K562 (cell line): ENCODE measurements around the gene BCL2A1. TPM values are rescaled to one million over a fixed set of nuclear protein-coding genes. Genes with fewer than 3 reads are reported as not detected.

ENCODE experiments used
- ATAC-seq: fragments of 200-7000 bp; cut with Tn5 transposase; 3 replicates; pipeline ENCODE4 v1.9.1; 2020; ENCODE audit warnings: moderate library complexity
- BruUV-seq: library from RNA; stranded (reverse); fragments of 400-500 nt; replicated peaks from 2 replicates; lab custom pipeline; 2021; lab: Mats Ljungman, UMichigan
- CTCF ChIA-PET: fragments of 300-600 bp; formaldehyde crosslinking; extraction: SDS; loops from one replicate; lab custom pipeline; 2021; ENCODE audit warnings: low intra/inter-chr PET ratio; lab: Yijun Ruan, JAX
- POLR2A ChIA-PET: fragments of 300-600, 350-650 bp; sonication (Branson Sonifier 250); formaldehyde crosslinking; extraction: SDS; loops from one replicate; lab custom pipeline; 2021; ENCODE audit warnings: antibody characterized with exemption, inconsistent platforms; lab: Yijun Ruan, JAX
- DNase-seq, 4 experiments: peaks; one replicate each; pipeline versions ENCODE4 v3.0.0 to v3.0.0-alpha.2; 2011 to 2018; ENCODE audit warnings: low spot score in 3 of 4, mixed read lengths in 3 of 4; ENCODE audit errors: extremely low read depth in 1 of 4
- FAIRE-seq: peaks from 2 replicates; lab custom pipeline; 2011; peaks lifted over from hg19 to GRCh38; lab: Jason Lieb, UNC
- H2AFZ ChIP-seq: 2 replicates; pipeline ENCODE4 v1.6.0; 2011; ENCODE audit warnings: low read depth, low read length, control low read depth, inconsistent platforms
- H3K27ac ChIP-seq: fragments of 200-600 bp; 3 replicates; pipeline ENCODE4 v1.8.0; 2011; ENCODE audit warnings: low read depth, mild to moderate bottlenecking, control low read depth, inconsistent platforms, low read length, moderate library complexity, mixed read lengths; ENCODE audit errors: extremely low read depth
- H3K27me3 ChIP-seq, 2 experiments: fragments of 300-600 bp in 1 of 2; 2 replicates in 1 of 2; 3 replicates in 1 of 2; pipeline versions ENCODE4 v1.6.0 to v1.8.0; 2011; ENCODE audit warnings: inconsistent platforms in 2 of 2, low read length in 2 of 2, mild to moderate bottlenecking in 1 of 2, mixed read lengths in 1 of 2, moderate library complexity in 1 of 2; ENCODE audit not compliant: control insufficient read depth in 2 of 2, insufficient read depth in 2 of 2
- H3K36me3 ChIP-seq: fragments of 300-600 bp; 3 replicates; pipeline ENCODE4 v1.8.0; 2011; ENCODE audit warnings: mild to moderate bottlenecking, low read length, inconsistent platforms; ENCODE audit not compliant: control insufficient read depth, insufficient read depth
- H3K4me1 ChIP-seq, 2 experiments: fragments of 200-600 bp in 1 of 2; replicated peaks in 1 of 2; 2 replicates in 1 of 2; 3 replicates in 1 of 2; pipeline versions ENCODE4 v1.5.1 to v1.8.0; 2011; ENCODE audit warnings: inconsistent platforms in 2 of 2, low read length in 2 of 2, mild to moderate bottlenecking in 1 of 2, mixed read lengths in 1 of 2, moderate library complexity in 1 of 2; ENCODE audit not compliant: control insufficient read depth in 2 of 2, insufficient read depth in 2 of 2
- H3K4me2 ChIP-seq: 2 replicates; pipeline ENCODE4 v1.6.1; 2011; ENCODE audit warnings: low read length, control low read depth, inconsistent platforms, mixed read lengths; ENCODE audit not compliant: insufficient read depth
- H3K4me3 ChIP-seq: fragments of 200-600 bp; sonication (generic), shearing (Covaris generic); 2 replicates; pipeline ENCODE4 v1.5.1; 2016; ENCODE audit warnings: control low read depth, inconsistent platforms
- H3K79me2 ChIP-seq: fragments of 200-600 bp; 3 replicates; pipeline ENCODE4 v1.8.0; 2011; ENCODE audit warnings: low read length, inconsistent platforms; ENCODE audit not compliant: control insufficient read depth, insufficient read depth
- H3K9ac ChIP-seq, 2 experiments: 2 replicates each; pipeline versions ENCODE4 v1.6.0 to v1.6.1; 2011; ENCODE audit warnings: low read depth in 2 of 2, low read length in 2 of 2, control low read depth in 1 of 2, inconsistent platforms in 1 of 2, mild to moderate bottlenecking in 1 of 2, mixed read lengths in 1 of 2; ENCODE audit not compliant: insufficient read depth in 1 of 2
- H3K9me1 ChIP-seq: one replicate; pipeline ENCODE4 v1.6.0; 2011; ENCODE audit warnings: inconsistent platforms, mild to moderate bottlenecking, low read length, moderate library complexity; ENCODE audit not compliant: control insufficient read depth, insufficient read depth
- H3K9me3 ChIP-seq: replicated peaks from 2 replicates; pipeline ENCODE4 v1.5.1; 2011; ENCODE audit warnings: low read depth, low read length, inconsistent platforms; ENCODE audit not compliant: control insufficient read depth, insufficient read depth
- H4K20me1 ChIP-seq: replicated peaks from 2 replicates; pipeline ENCODE4 v1.6.1; 2011; ENCODE audit warnings: low read length, inconsistent platforms, mixed read lengths; ENCODE audit not compliant: control insufficient read depth, insufficient read depth
- CBX5 ChIP-seq: IDR thresholded peaks from 2 replicates; pipeline ENCODE4 v1.6.1; 2014; ENCODE audit warnings: low read depth, borderline replicate concordance
- DMBX1 ChIP-seq: fragments of 250-450 bp; sonication (Bioruptor Pico); IDR thresholded peaks from 2 replicates; pipeline ENCODE4 v1.8.0; 2022; ENCODE audit warnings: inconsistent platforms, mild to moderate bottlenecking, moderate library complexity, borderline replicate concordance
- PRPF4 ChIP-seq: fragments of 200-400 bp; formaldehyde crosslinking; IDR thresholded peaks from one replicate; pipeline ENCODE4 v1.6.1; 2017; ENCODE audit warnings: low read length, low read depth, mild to moderate bottlenecking; ENCODE audit not compliant: insufficient read depth, poor library complexity, severe bottlenecking
- SMARCA5 ChIP-seq: fragments of 450-650 bp; IDR thresholded peaks from 2 replicates; pipeline ENCODE4 v1.6.1; 2016
- SUPT5H ChIP-seq: fragments of 450-650 bp; IDR thresholded peaks from 2 replicates; pipeline ENCODE4 v1.6.1; 2016
- ZBTB1 ChIP-seq: sonication (generic); formaldehyde crosslinking; IDR thresholded peaks from 2 replicates; pipeline ENCODE4 v1.8.1; 2023; ENCODE audit warnings: missing genetic modification reagents, low read depth, mild to moderate bottlenecking, borderline replicate concordance
- ZC3H8 ChIP-seq: fragments of 450-650 bp; IDR thresholded peaks from 2 replicates; pipeline ENCODE4 v1.6.1; 2017
- ZNF165 ChIP-seq: fragments of 250-450 bp; sonication (Bioruptor Pico); IDR thresholded peaks from 2 replicates; pipeline ENCODE4 v1.4.0; 2020; ENCODE audit warnings: borderline replicate concordance
- ZNF699 ChIP-seq: fragments of 250-450 bp; sonication (Bioruptor Pico); IDR thresholded peaks from 2 replicates; pipeline ENCODE4 v1.8.0; 2021; ENCODE audit warnings: mild to moderate bottlenecking, moderate library complexity; ENCODE audit not compliant: insufficient replicate concordance
- ZZZ3 ChIP-seq: fragments of 450-650 bp; IDR thresholded peaks from 2 replicates; pipeline ENCODE4 v1.6.1; 2016; ENCODE audit warnings: antibody characterized with exemption, mild to moderate bottlenecking, moderate library complexity
- WGBS: fragments of 100-300 bp; shearing (Covaris generic); methylation state at CpG from one replicate; pipeline ENCODE4 v1.1.6; 2016; ENCODE audit warnings: low coverage, mixed read lengths; ENCODE audit not compliant: insufficient coverage; ENCODE audit errors: missing lambda C conversion rate; 5-methylcytosine and 5-hydroxymethylcytosine counted together
- in situ Hi-C: fragments of 300-500 bp; cut with MboI; formaldehyde crosslinking; loops from 4 replicates; pipeline ENCODE4 v1.15.0; 2018; ENCODE audit warnings: inconsistent platforms, mixed read lengths
- intact Hi-C: fragments of 100-400 bp; cut with micrococcal nuclease; formaldehyde crosslinking; loops from 2 replicates; pipeline ENCODE4 v1.14.2; 2022
- polyA plus RNA-seq, 8 experiments: library from polyadenylated mRNA; depleted of rRNA in 4 of 8; stranded (reverse) in 5 of 8; unstranded in 3 of 8; fragments of >200 nt; fragmentation: Nextera tagmentation in 2 of 8; fragmentation: Illumina TruSeq in 1 of 8; extraction: Ambion mirVana in 2 of 8; extraction: Trizol in 1 of 8; gene quantifications; 2 replicates each; pipeline versions ENCODE4 v1.2.1 to v1.2.3, GENCODE V29; 2011 to 2014; ENCODE audit warnings: inconsistent platforms in 1 of 8, missing spikeins in 1 of 8
- total RNA-seq, 7 experiments: library from RNA; depleted of rRNA in 6 of 7; stranded (reverse); fragments of >200 nt in 6 of 7; fragmentation: Illumina TruSeq in 2 of 7; extraction: Trizol in 2 of 7; gene quantifications; 2 replicates each; pipeline versions ENCODE4 v1.2.1 to v1.2.3, GENCODE V29; 2011 to 2021; ENCODE audit warnings: low replicate concordance in 1 of 7
- TF ChIP-seq, protein P1 (sequence below): fragments of 450-650 bp; formaldehyde crosslinking; IDR thresholded peaks from 2 replicates; pipeline ENCODE4 v1.4.0; 2022; ENCODE audit warnings: mild to moderate bottlenecking, moderate library complexity
- TF ChIP-seq, protein P2 (sequence below): sonication (generic); formaldehyde crosslinking; IDR thresholded peaks from 2 replicates; pipeline ENCODE4 v1.8.0; 2022; ENCODE audit warnings: missing genetic modification reagents, mild to moderate bottlenecking, borderline replicate concordance
- TF ChIP-seq, protein P3 (sequence below): fragments of 250-450 bp; sonication (Bioruptor Pico); IDR thresholded peaks from 2 replicates; pipeline ENCODE4 v1.8.0; 2022; ENCODE audit warnings: moderate library complexity, mild to moderate bottlenecking, inconsistent platforms

BCL2A1 gene
- total and polyA plus RNA-seq, 9 of the 15 experiments (the other 6 are each of a cell fraction or from before 2014, with no cell fraction given): 0.11 to 1.2 (median 0.25) TPM; not detected in 4

DNA sequence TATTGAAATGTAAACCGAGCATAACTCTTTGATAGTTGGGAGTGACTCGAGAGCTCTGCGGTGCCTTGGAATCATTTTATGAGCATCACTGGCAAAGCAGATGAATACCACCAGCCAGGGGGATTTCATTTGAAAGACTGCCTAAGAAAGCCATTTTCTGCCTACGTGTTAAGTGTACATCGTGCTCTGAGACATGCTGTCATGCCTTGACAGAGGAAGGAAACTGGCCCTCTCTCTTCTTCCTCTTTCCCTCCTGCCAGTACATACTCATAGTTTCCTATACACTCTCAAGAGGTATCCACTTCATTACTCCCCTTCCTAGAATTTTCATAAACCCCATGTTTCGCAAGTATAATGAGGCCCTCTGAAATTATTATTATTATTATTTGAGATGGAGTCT lies 8.8 kb downstream of the BCL2A1 start:
- Histone ChIP-seq H3K36me3 (no peaks in the 10 kb centered on the region), H3K27me3 (no peaks in the 10 kb centered on the region), H4K20me1 (no peaks in the 10 kb centered on the region), H3K9me1 (no peaks in the 10 kb centered on the region), H3K4me1 (no peaks in the 10 kb centered on the region; a peak in 1 of 5 replicates), H2AFZ (peak overlapping the region; percentile 53), H3K79me2 (no peaks in the 10 kb centered on the region), H3K27ac (no peak overlapping the region), H3K9ac (no peak overlapping the region), H3K9me3 (no peaks in the 10 kb centered on the region), H3K4me3 (no peak overlapping the region), H3K4me2 (no peak overlapping the region)
- in situ Hi-C loops: no loop called here
- ChIA-PET POLR2A (no interaction called here), CTCF (no interaction called here)
- DNase-seq (no peak), FAIRE-seq (no peak), ATAC-seq (no peak)
- intact Hi-C loops: no loop called here
- 57% methylated on average over 6 of the region's 6 CpGs for WGBS
- BruUV-seq: no TSS peak
- TF ChIP-seq, protein P1, sequence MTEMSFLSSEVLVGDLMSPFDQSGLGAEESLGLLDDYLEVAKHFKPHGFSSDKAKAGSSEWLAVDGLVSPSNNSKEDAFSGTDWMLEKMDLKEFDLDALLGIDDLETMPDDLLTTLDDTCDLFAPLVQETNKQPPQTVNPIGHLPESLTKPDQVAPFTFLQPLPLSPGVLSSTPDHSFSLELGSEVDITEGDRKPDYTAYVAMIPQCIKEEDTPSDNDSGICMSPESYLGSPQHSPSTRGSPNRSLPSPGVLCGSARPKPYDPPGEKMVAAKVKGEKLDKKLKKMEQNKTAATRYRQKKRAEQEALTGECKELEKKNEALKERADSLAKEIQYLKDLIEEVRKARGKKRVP: no peak
- TF ChIP-seq ZNF165 (CRISPR knock-in tag) (no peak), CBX5 (no peak), ZNF699 (CRISPR knock-in tag) (no peak), ZZZ3 (no peak), ZC3H8 (no peak), SUPT5H (no peak), SMARCA5 (no peak), PRPF4 (no peak), DMBX1 (no peak), ZBTB1 (CRISPR knock-in tag) (no peak)
- TF ChIP-seq, protein P2, sequence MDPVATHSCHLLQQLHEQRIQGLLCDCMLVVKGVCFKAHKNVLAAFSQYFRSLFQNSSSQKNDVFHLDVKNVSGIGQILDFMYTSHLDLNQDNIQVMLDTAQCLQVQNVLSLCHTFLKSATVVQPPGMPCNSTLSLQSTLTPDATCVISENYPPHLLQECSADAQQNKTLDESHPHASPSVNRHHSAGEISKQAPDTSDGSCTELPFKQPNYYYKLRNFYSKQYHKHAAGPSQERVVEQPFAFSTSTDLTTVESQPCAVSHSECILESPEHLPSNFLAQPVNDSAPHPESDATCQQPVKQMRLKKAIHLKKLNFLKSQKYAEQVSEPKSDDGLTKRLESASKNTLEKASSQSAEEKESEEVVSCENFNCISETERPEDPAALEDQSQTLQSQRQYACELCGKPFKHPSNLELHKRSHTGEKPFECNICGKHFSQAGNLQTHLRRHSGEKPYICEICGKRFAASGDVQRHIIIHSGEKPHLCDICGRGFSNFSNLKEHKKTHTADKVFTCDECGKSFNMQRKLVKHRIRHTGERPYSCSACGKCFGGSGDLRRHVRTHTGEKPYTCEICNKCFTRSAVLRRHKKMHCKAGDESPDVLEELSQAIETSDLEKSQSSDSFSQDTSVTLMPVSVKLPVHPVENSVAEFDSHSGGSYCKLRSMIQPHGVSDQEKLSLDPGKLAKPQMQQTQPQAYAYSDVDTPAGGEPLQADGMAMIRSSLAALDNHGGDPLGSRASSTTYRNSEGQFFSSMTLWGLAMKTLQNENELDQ: no peak
- TF ChIP-seq, protein P3, sequence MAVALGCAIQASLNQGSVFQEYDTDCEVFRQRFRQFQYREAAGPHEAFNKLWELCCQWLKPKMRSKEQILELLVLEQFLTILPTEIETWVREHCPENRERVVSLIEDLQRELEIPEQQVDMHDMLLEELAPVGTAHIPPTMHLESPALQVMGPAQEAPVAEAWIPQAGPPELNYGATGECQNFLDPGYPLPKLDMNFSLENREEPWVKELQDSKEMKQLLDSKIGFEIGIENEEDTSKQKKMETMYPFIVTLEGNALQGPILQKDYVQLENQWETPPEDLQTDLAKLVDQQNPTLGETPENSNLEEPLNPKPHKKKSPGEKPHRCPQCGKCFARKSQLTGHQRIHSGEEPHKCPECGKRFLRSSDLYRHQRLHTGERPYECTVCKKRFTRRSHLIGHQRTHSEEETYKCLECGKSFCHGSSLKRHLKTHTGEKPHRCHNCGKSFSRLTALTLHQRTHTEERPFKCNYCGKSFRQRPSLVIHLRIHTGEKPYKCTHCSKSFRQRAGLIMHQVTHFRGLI: no peak
